GM12878 (cell line): ENCODE measurements around the gene PRKCE. TPM values are rescaled to one million over a fixed set of nuclear protein-coding genes. Genes with fewer than 3 reads are reported as not detected.

Source experiments
- ASH2L ChIP-seq: fragments of 300-600, 200-600 bp; sonication (generic); IDR thresholded peaks from 2 replicates; pipeline ENCODE4 v1.6.1; 2017; ENCODE audit warnings: low read depth, mild to moderate bottlenecking, borderline replicate concordance
- ATF7 ChIP-seq: fragments of 450-650 bp; IDR thresholded peaks from 2 replicates; pipeline ENCODE4 v1.6.1; 2016; ENCODE audit warnings: low read depth, mild to moderate bottlenecking
- CREB1 ChIP-seq: IDR thresholded peaks from 2 replicates; pipeline ENCODE4 v1.6.1; 2012; ENCODE audit warnings: low read depth, mild to moderate bottlenecking, inconsistent platforms
- EGR1 ChIP-seq, 2 experiments: IDR thresholded peaks; 1 replicate in 1 of 2; 2 replicates in 1 of 2; pipeline ENCODE4 v1.6.1; 2011 to 2012; ENCODE audit warnings: low read depth in 2 of 2, low read length in 2 of 2, borderline replicate concordance in 1 of 2, mild to moderate bottlenecking in 1 of 2, moderate library complexity in 1 of 2
- ELK1 ChIP-seq: IDR thresholded peaks from 2 replicates; pipeline ENCODE4 v1.6.1; 2012; ENCODE audit warnings: low read depth, low read length, improper control_type of control experiment
- EP300 ChIP-seq, 2 experiments: fragments of 150-350 bp in 1 of 2; IDR thresholded peaks; 2 replicates each; pipeline ENCODE4 v1.6.1; 2011 to 2012; ENCODE audit warnings: low read depth in 2 of 2, low read length in 2 of 2, borderline replicate concordance in 1 of 2, improper control_type of control experiment in 1 of 2, inconsistent platforms in 1 of 2; ENCODE audit not compliant: control insufficient read depth in 1 of 2
- ESRRA ChIP-seq: IDR thresholded peaks from 2 replicates; pipeline ENCODE4 v1.6.1; 2012; ENCODE audit warnings: mild to moderate bottlenecking, low read length, improper control_type of control experiment
- FOS ChIP-seq: IDR thresholded peaks from 3 replicates; pipeline ENCODE4 v1.6.1; 2011; ENCODE audit warnings: borderline replicate concordance; ENCODE audit not compliant: insufficient read length; ENCODE audit errors: extremely low read depth
- FOXK2 ChIP-seq: fragments of 450-650 bp; IDR thresholded peaks from 2 replicates; pipeline ENCODE4 v1.6.1; 2017; ENCODE audit warnings: mild to moderate bottlenecking, moderate library complexity
- FOXM1 ChIP-seq: IDR thresholded peaks from 2 replicates; pipeline ENCODE4 v1.6.1; 2012; ENCODE audit warnings: low read depth, mild to moderate bottlenecking, inconsistent platforms, low read length, moderate library complexity
- IKZF1 ChIP-seq: fragments of 450-650 bp; conservative IDR thresholded peaks from 2 replicates; pipeline ENCODE4 v1.6.1; 2017; ENCODE audit warnings: antibody characterized with exemption, mild to moderate bottlenecking
- JUNB ChIP-seq: IDR thresholded peaks from 2 replicates; pipeline ENCODE4 v1.6.1; 2016; ENCODE audit warnings: antibody characterized with exemption, mild to moderate bottlenecking
- MEF2B ChIP-seq: fragments of 450-650 bp; IDR thresholded peaks from 2 replicates; pipeline ENCODE4 v1.6.1; 2018; ENCODE audit warnings: mild to moderate bottlenecking, moderate library complexity; ENCODE audit not compliant: partially characterized antibody, poor library complexity, severe bottlenecking
- MTA2 ChIP-seq: fragments of 450-650 bp; IDR thresholded peaks from 2 replicates; pipeline ENCODE4 v1.6.1; 2016; ENCODE audit warnings: low read depth, mild to moderate bottlenecking, moderate library complexity
- PKNOX1 ChIP-seq: fragments of 450-650 bp; IDR thresholded peaks from 2 replicates; pipeline ENCODE4 v1.6.1; 2016; ENCODE audit warnings: mild to moderate bottlenecking
- RB1 ChIP-seq: fragments of 450-650 bp; formaldehyde crosslinking; IDR thresholded peaks from 2 replicates; pipeline ENCODE4 v1.6.1; 2017; ENCODE audit warnings: mild to moderate bottlenecking, borderline replicate concordance
- RELA ChIP-seq: fragments of 450-650 bp; IDR thresholded peaks from 2 replicates; pipeline ENCODE4 v1.8.0; 2014; ENCODE audit warnings: borderline replicate concordance; ENCODE audit not compliant: partially characterized antibody
- SKIL ChIP-seq: fragments of 450-650 bp; IDR thresholded peaks from 2 replicates; pipeline ENCODE4 v1.6.1; 2017; ENCODE audit warnings: mild to moderate bottlenecking, low read depth, inconsistent platforms; ENCODE audit not compliant: poor library complexity, severe bottlenecking
- SUPT20H ChIP-seq: IDR thresholded peaks from 2 replicates; pipeline ENCODE4 v1.6.1; 2011; ENCODE audit warnings: low read depth, mild to moderate bottlenecking, low read length, moderate library complexity, borderline replicate concordance; ENCODE audit not compliant: control insufficient read depth
- TCF12 ChIP-seq: IDR thresholded peaks from 2 replicates; pipeline ENCODE4 v1.6.1; 2011; ENCODE audit warnings: low read depth, mild to moderate bottlenecking, low read length
- ZBTB4 ChIP-seq: fragments of 450-650 bp; formaldehyde crosslinking; IDR thresholded peaks from 2 replicates; pipeline ENCODE4 v1.4.0; 2022; ENCODE audit warnings: mild to moderate bottlenecking, moderate library complexity
- ZNF24 ChIP-seq: fragments of 450-650 bp; IDR thresholded peaks from 2 replicates; pipeline ENCODE4 v1.6.1; 2017; ENCODE audit warnings: antibody characterized with exemption, mild to moderate bottlenecking
- ZNF384 ChIP-seq: IDR thresholded peaks from 2 replicates; pipeline ENCODE4 v1.6.1; 2012; ENCODE audit warnings: low read depth, mild to moderate bottlenecking, low read length, improper control_type of control experiment, borderline replicate concordance
- polyA plus RNA-seq, 11 experiments: library from polyadenylated mRNA; depleted of rRNA in 4 of 11; unstranded in 6 of 11; stranded (reverse) in 5 of 11; fragments of >200 nt; fragmentation: Nextera tagmentation in 4 of 11; fragmentation: Illumina TruSeq in 1 of 11; extraction: Ambion mirVana in 4 of 11; extraction: Trizol in 1 of 11; gene quantifications; 1 replicate in 1 of 11; 2 replicates in 10 of 11; pipeline versions ENCODE4 v1.2.1 to v1.2.3, GENCODE V29; 2011 to 2016; ENCODE audit warnings: inconsistent platforms in 2 of 11, missing spikeins in 2 of 11, low read depth in 1 of 11
- total RNA-seq, 4 experiments: library from RNA; depleted of rRNA in 3 of 4; stranded (reverse); fragments of >200 nt in 3 of 4; fragmentation: Illumina TruSeq in 1 of 4; extraction: Trizol in 1 of 4; gene quantifications; 2 replicates each; pipeline versions ENCODE4 v1.2.1 to v1.2.3, GENCODE V29; 2013 to 2021

PRKCE gene
- total and polyA plus RNA-seq, 10 of the 15 experiments (the other 5 are each of a cell fraction or from before 2014, with no cell fraction given): 2.6 to 28.2 (median 11.3) TPM

GRCh38 chr2:46077522-46078107, 426.1 kb downstream of the PRKCE start (continued):
- no peak for TF ChIP-seq RB1
- no peak for TF ChIP-seq SUPT20H
- 0 out of 2 replicates have a peak, but pooled peaks have one; percentile 48 for TF ChIP-seq PKNOX1
- peak; percentile 27; the same call in 1 of the 2 replicates for TF ChIP-seq ZNF384
- no peak for TF ChIP-seq TCF12
- TF ChIP-seq ZBTB4 (CRISPR knock-in tag): no peak
- TF ChIP-seq ATF7: peak; percentile 76
- TF ChIP-seq ASH2L: no peak
- TF ChIP-seq IKZF1: 0 out of 2 replicates have a peak, but pooled peaks have one; percentile 14
- TF ChIP-seq ESRRA: no peak
- no peak for TF ChIP-seq ELK1
- TF ChIP-seq ZNF24: no peak
- peak; percentile 59 for TF ChIP-seq JUNB
- TF ChIP-seq FOS: no peak
- no peak for TF ChIP-seq EGR1 (IDR thresholded peaks at IDR 0.05; ENCODE audit: borderline replicate concordance in 1 of 2, low read depth in 2 of 2, low read length in 2 of 2)
- no peak for TF ChIP-seq FOXK2
- no peak for TF ChIP-seq FOXM1
- TF ChIP-seq SKIL: peak; percentile 72
- TF ChIP-seq MTA2: peak; percentile 87
- TF ChIP-seq RELA: peak; percentile 31
- peak in 1 of 2 experiments; percentile 22; a peak in 2 of 4 replicates for TF ChIP-seq EP300 (IDR thresholded peaks at IDR 0.05; ENCODE audit: borderline replicate concordance in 1 of 2, control insufficient read depth in 1 of 2, low read depth in 2 of 2, low read length in 2 of 2)
- peak; percentile 37 for TF ChIP-seq MEF2B
- peak; percentile 28; the same call in 1 of the 2 replicates for TF ChIP-seq CREB1
